Progenitor cell of endocrine pancreas (in vitro differentiated cells): ENCODE measurements around the gene TRMT61A. TPM values are rescaled to one million over a fixed set of nuclear protein-coding genes. Genes with fewer than 3 reads are reported as not detected.

Experiments used
- DNase-seq: peaks from one replicate; pipeline ENCODE4 v3.0.0; 2021; ENCODE audit warnings: low spot score; ENCODE audit not compliant: unreplicated experiment
- H3K27ac Mint-ChIP-seq: 2 replicates; pipeline ENCODE4 v1.8.0; 2021; ENCODE audit warnings: mild to moderate bottlenecking, moderate library complexity, mixed read lengths
- H3K27me3 Mint-ChIP-seq: 2 replicates; pipeline ENCODE4 v1.8.0; 2021; ENCODE audit warnings: mixed read lengths
- H3K36me3 Mint-ChIP-seq: 2 replicates; pipeline ENCODE4 v1.8.0; 2022; ENCODE audit warnings: mixed read lengths; ENCODE audit not compliant: insufficient read depth
- H3K4me1 Mint-ChIP-seq: 2 replicates; pipeline ENCODE4 v1.8.0; 2021; ENCODE audit warnings: low read depth, mixed read lengths
- H3K4me3 Mint-ChIP-seq: 2 replicates; pipeline ENCODE4 v1.8.0; 2021; ENCODE audit warnings: low read depth, mild to moderate bottlenecking, moderate library complexity, mixed read lengths
- H3K9me3 Mint-ChIP-seq: 2 replicates; pipeline ENCODE4 v1.8.0; 2021; ENCODE audit warnings: low read depth, mixed read lengths
- CTCF ChIP-seq: fragments of 200-600 bp; sonication (generic); IDR thresholded peaks from one replicate; pipeline ENCODE4 v1.5.0; 2021; ENCODE audit warnings: antibody characterized with exemption, mild to moderate bottlenecking; ENCODE audit not compliant: unreplicated experiment
- total RNA-seq: library from RNA; stranded (reverse); gene quantifications from 2 replicates; pipeline ENCODE4 v1.2.1, GENCODE V29; 2021

Gene TRMT61A
- total RNA-seq, 1 donor from 2014 or later: 10.3 TPM

DNA sequence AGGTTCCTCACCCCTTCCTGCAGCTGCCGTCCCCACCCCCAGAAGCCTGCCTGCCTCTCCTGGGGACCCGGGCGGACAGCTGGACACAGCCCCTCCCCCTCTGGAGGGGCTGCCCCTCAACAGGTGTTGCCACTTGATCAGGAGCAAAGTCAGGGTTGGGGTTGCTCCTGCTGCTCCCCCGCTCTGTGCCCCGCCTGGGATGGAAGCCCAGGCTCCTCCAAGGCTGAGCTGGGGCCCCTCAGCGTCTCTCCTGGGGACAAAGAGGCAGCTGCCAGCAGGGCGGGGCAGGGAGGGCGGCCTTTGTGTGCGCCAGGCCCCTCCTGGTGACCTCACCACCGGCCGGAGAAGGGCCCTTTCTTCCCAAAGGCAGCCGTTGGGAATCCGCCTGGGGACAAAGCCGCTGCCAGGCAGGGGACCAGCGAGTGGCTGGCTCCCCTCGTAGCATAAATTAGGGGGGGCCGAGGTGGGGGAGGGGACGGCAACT, 13.7 kb downstream of the TRMT61A start:
- no peaks in the 10 kb centered on the region for H3K36me3 Mint-ChIP-seq
- peak; percentile 71 for DNase-seq

DNA sequence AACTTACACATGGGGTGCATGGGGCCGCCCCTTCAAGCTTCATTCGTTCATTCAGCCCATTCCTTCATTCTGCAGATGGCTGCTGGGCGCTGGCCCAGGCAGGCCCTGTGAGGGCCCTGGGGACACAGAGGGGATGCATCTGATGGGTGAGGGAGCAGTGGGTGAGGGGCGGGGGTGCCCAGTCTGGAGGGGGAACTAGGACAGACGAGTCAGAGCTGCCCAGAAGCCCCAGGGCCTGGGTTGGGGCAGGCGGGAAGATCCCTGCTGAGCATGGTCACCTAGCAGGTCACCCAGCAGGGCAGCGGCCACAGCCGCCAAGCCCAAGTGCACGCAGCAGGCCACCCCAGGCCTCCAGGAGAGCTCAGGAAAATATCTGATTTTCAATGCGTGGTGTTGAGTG, 14.1 kb downstream of the TRMT61A start:
- Mint-ChIP-seq H3K27ac (peak overlapping the region; percentile 84), H3K4me3 (no peak overlapping the region), H3K4me1 (no peaks in the 10 kb centered on the region), H3K36me3 (no peaks in the 10 kb centered on the region), H3K9me3 (no peaks in the 10 kb centered on the region), H3K27me3 (no peaks in the 10 kb centered on the region)
- no peak for DNase-seq
- no peak for TF ChIP-seq CTCF

More for the DNA sequence above, 13.7 kb downstream of the TRMT61A start:
- Mint-ChIP-seq H3K9me3 (no peaks in the 10 kb centered on the region), H3K27ac (peak overlapping the region; percentile 84), H3K4me3 (no peak overlapping the region), H3K27me3 (no peaks in the 10 kb centered on the region), H3K4me1 (no peaks in the 10 kb centered on the region)
- TF ChIP-seq CTCF: no peak

DNA sequence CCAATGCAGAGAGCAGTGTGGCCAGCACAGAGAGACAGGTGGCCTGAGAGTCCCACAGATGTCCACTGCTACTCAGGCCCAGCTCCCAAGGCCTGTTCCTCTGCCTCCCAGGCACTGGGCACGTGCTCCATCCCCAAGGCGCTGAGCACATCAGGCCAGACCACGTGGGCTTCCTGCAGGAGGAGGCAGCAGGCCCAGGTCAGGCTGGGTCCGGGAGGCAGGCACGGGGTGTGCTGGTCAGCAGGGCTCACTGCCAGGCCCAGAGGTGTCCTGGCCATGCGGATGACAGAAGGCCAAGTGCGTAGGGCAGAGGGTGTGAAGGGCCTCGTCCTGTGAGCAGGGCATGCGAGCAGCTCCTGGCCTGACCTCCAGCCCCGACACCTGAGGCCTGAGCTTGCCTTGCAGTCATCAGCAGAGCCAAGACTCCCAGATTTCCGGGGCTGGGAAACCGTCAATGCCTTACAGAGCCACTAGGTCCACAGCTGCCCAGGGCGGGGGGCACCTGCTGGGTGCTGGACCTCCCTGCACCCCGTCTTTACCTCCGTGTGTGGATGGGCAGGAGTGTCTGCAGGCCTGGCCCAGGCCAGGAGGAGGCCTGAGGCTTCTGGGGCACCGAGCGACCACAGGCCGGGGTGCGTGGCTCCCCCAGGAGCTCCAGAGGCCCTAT, 14.9 kb downstream of the TRMT61A start:
- H3K4me3 Mint-ChIP-seq: no peak overlapping the region
- no peaks in the 10 kb centered on the region for H3K4me1 Mint-ChIP-seq
- no peaks in the 10 kb centered on the region for H3K36me3 Mint-ChIP-seq
- no peak for TF ChIP-seq CTCF
- H3K27ac Mint-ChIP-seq: no peak overlapping the region
- H3K27me3 Mint-ChIP-seq: no peaks in the 10 kb centered on the region
- H3K9me3 Mint-ChIP-seq: no peaks in the 10 kb centered on the region
- DNase-seq: no peak

GRCh38 chr14:103544388-103545218, 15.6 kb downstream of the TRMT61A start:
- H3K9me3 Mint-ChIP-seq: no peaks in the 10 kb centered on the region
- H3K4me1 Mint-ChIP-seq: no peaks in the 10 kb centered on the region
- peak overlapping the region; percentile 78 for H3K27ac Mint-ChIP-seq
- no peaks in the 10 kb centered on the region for H3K36me3 Mint-ChIP-seq
- H3K4me3 Mint-ChIP-seq: no peak overlapping the region
- no peaks in the 10 kb centered on the region for H3K27me3 Mint-ChIP-seq
- DNase-seq: no peak
- TF ChIP-seq CTCF: no peak

GRCh38 chr14:103545219-103545914, 16.4 kb downstream of the TRMT61A start:
- DNase-seq: no peak
- Mint-ChIP-seq H3K27ac (no peak overlapping the region), H3K9me3 (no peaks in the 10 kb centered on the region), H3K27me3 (no peaks in the 10 kb centered on the region), H3K4me3 (no peak overlapping the region), H3K4me1 (peaks cover 5% of the 10 kb centered on the region), H3K36me3 (no peaks in the 10 kb centered on the region)
- TF ChIP-seq CTCF: no peak
